ENCODE measurements around the gene ITFG1.
"Not testable (repeated sequence)": the region's sequence is repeated elsewhere in the genome, so short reads cannot be mapped to it uniquely, and the experiment has no call there.

DNA sequence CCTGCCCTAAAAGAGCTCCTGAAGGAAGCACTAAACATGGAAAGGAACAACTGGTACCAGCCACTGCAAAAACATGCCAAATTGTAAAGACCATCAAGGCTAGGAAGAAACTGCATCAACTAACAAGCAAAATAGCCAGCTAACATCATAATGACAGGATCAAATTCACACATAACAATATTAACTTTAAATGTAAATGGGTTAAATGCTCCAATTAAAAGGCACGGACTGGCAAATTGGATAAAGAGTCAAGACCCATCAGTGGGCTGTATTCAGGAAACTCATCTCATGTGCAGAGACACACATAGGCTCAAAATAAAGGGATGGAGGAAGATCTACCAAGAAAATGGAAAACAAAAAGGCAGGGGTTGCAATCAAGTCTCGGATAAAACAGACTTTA, 136.6 kb downstream of the ITFG1 start:
- TF ChIP-seq, protein P1, sequence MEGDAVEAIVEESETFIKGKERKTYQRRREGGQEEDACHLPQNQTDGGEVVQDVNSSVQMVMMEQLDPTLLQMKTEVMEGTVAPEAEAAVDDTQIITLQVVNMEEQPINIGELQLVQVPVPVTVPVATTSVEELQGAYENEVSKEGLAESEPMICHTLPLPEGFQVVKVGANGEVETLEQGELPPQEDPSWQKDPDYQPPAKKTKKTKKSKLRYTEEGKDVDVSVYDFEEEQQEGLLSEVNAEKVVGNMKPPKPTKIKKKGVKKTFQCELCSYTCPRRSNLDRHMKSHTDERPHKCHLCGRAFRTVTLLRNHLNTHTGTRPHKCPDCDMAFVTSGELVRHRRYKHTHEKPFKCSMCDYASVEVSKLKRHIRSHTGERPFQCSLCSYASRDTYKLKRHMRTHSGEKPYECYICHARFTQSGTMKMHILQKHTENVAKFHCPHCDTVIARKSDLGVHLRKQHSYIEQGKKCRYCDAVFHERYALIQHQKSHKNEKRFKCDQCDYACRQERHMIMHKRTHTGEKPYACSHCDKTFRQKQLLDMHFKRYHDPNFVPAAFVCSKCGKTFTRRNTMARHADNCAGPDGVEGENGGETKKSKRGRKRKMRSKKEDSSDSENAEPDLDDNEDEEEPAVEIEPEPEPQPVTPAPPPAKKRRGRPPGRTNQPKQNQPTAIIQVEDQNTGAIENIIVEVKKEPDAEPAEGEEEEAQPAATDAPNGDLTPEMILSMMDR (conservative IDR thresholded peaks at IDR 0.05; ENCODE audit: low read depth, low read length) = not testable (repeated sequence)
- TF ChIP-seq EZH2 (IDR thresholded peaks at IDR 0.05; ENCODE audit: low read length, unreplicated experiment) = not testable (repeated sequence)

Measured in PC-3 (cell line).